WTC11 (cell line): ENCODE results near the gene WNT10A. TPM values are rescaled to one million over a fixed set of nuclear protein-coding genes. Genes with fewer than 3 reads are reported as not detected.

ENCODE experiments used
- ATAC-seq: fragments of 200-7000 bp; cut with Tn5 transposase; 2 replicates; pipeline ENCODE4 v1.10.0; 2021; ENCODE audit warnings: mild to moderate bottlenecking, moderate library complexity
- CTCF ChIA-PET: fragments of 300-600 bp; sonication (Branson Sonifier 250); formaldehyde crosslinking; loops from one replicate; lab custom pipeline; 2021; ENCODE audit warnings: antibody characterized with exemption; lab: Charles Lee
- POLR2A ChIA-PET: fragments of 350-600 bp; sonication (Branson Sonifier 250); formaldehyde crosslinking; loops from one replicate; lab custom pipeline; 2021; ENCODE audit warnings: antibody characterized with exemption; lab: Charles Lee
- DNase-seq: peaks from one replicate; pipeline ENCODE4 v3.0.0; 2021; ENCODE audit warnings: low spot score
- H3K27ac Mint-ChIP-seq: 2 replicates; pipeline ENCODE4 v1.8.0; 2021; ENCODE audit warnings: mixed read lengths
- H3K27me3 Mint-ChIP-seq: 2 replicates; pipeline ENCODE4 v1.8.0; 2021; ENCODE audit warnings: low read depth, mild to moderate bottlenecking, moderate library complexity, mixed read lengths
- H3K36me3 Mint-ChIP-seq: 2 replicates; pipeline ENCODE4 v1.8.0; 2021; ENCODE audit warnings: mixed read lengths
- H3K4me1 Mint-ChIP-seq: 2 replicates; pipeline ENCODE4 v1.8.0; 2022; ENCODE audit warnings: mixed read lengths
- H3K4me3 Mint-ChIP-seq: 2 replicates; pipeline ENCODE4 v1.8.0; 2021; ENCODE audit warnings: mild to moderate bottlenecking, moderate library complexity, mixed read lengths
- H3K9me3 Mint-ChIP-seq: 2 replicates; pipeline ENCODE4 v1.8.0; 2021; ENCODE audit warnings: mixed read lengths
- AR ChIP-seq: fragments of 250-450 bp; sonication (Bioruptor Pico); IDR thresholded peaks from 2 replicates; pipeline ENCODE4 v1.9.0; 2021; ENCODE audit warnings: mild to moderate bottlenecking
- CTCF ChIP-seq: fragments of 200-600 bp; IDR thresholded peaks from 2 replicates; pipeline ENCODE4 v1.8.0; 2022; ENCODE audit warnings: antibody characterized with exemption
- JUN ChIP-seq: sonication (generic); formaldehyde crosslinking; IDR thresholded peaks from 2 replicates; pipeline ENCODE4 v1.8.0; 2023; ENCODE audit warnings: mild to moderate bottlenecking, missing genetic modification reagents
- MAX ChIP-seq: sonication (generic); formaldehyde crosslinking; IDR thresholded peaks from 2 replicates; pipeline ENCODE4 v1.8.0; 2022; ENCODE audit warnings: mild to moderate bottlenecking, missing genetic modification reagents
- MXD4 ChIP-seq: fragments of 250-450 bp; sonication (Bioruptor Pico); IDR thresholded peaks from 2 replicates; pipeline ENCODE4 v1.8.0; 2021; ENCODE audit warnings: mild to moderate bottlenecking, moderate library complexity, borderline replicate concordance
- NR3C1 ChIP-seq: sonication (generic); formaldehyde crosslinking; conservative IDR thresholded peaks from 2 replicates; pipeline ENCODE4 v1.8.1; 2023; ENCODE audit warnings: low read depth, mild to moderate bottlenecking, missing genetic modification reagents
- RELA ChIP-seq: sonication (generic); formaldehyde crosslinking; IDR thresholded peaks from 2 replicates; pipeline ENCODE4 v1.8.1; 2022; ENCODE audit warnings: missing genetic modification reagents, mild to moderate bottlenecking, borderline replicate concordance
- STAT6 ChIP-seq: sonication (generic); formaldehyde crosslinking; conservative IDR thresholded peaks from 2 replicates; pipeline ENCODE4 v1.8.1; 2023; ENCODE audit warnings: mild to moderate bottlenecking, low read depth, missing genetic modification reagents, moderate library complexity
- ZBTB21 ChIP-seq: sonication (generic); formaldehyde crosslinking; IDR thresholded peaks from 2 replicates; pipeline ENCODE4 v1.8.1; 2023; ENCODE audit warnings: mild to moderate bottlenecking, missing genetic modification reagents, borderline replicate concordance
- ZNF281 ChIP-seq: sonication (generic); formaldehyde crosslinking; IDR thresholded peaks from 2 replicates; pipeline ENCODE4 v1.8.0; 2023; ENCODE audit warnings: mild to moderate bottlenecking, missing genetic modification reagents
- total RNA-seq: library from RNA; stranded (reverse); gene quantifications from 3 replicates; pipeline ENCODE4 v1.2.3, GENCODE V29; 2021

The WNT10A gene
- total RNA-seq, 1 experiment from 2014 or later = not detected

- ATAC-seq = no peak
Observed at GRCh38 chr2:218832081-218832480, 48.6 kb upstream of the WNT10A start.

More at GRCh38 chr2:218832081-218832480, 48.6 kb upstream of the WNT10A start:
- ChIA-PET POLR2A (interaction anchor here (0.5 kb wide), 1 partner anchor 456 kb away, joined by 5 read pairs; no protein-coding TSS in a partner anchor), CTCF (interaction anchor here (1.5 kb wide), 1 partner anchor 15 kb away, joined by 4 read pairs; no protein-coding TSS in a partner anchor)
- H3K36me3 Mint-ChIP-seq = no peaks in the 10 kb centered on the region
- TF ChIP-seq ZBTB21 (CRISPR knock-in tag) (no peak), STAT6 (CRISPR knock-in tag) (no peak), AR (no peak), CTCF (no peak), ZNF281 (CRISPR knock-in tag) (no peak), MAX (CRISPR knock-in tag) (no peak), NR3C1 (CRISPR knock-in tag) (no peak), MXD4 (CRISPR knock-in tag) (no peak), JUN (CRISPR knock-in tag) (no peak), RELA (CRISPR knock-in tag) (no peak)
- H3K4me3 Mint-ChIP-seq = no peak overlapping the region
- peaks cover 5% of the 10 kb centered on the region for H3K27me3 Mint-ChIP-seq
- no peak overlapping the region for H3K27ac Mint-ChIP-seq
- no peak for DNase-seq
- no peaks in the 10 kb centered on the region for H3K9me3 Mint-ChIP-seq
- H3K4me1 Mint-ChIP-seq = no peaks in the 10 kb centered on the region
